GM12878 (cell line): ENCODE results near the gene RCN2. TPM values are rescaled to one million over a fixed set of nuclear protein-coding genes. Genes with fewer than 3 reads are reported as not detected.

Experiments used
- ATAC-seq: fragments of 200-7000 bp; cut with Tn5 transposase; 3 replicates; pipeline ENCODE4 v1.9.1; 2020; ENCODE audit warnings: mild to moderate bottlenecking, moderate library complexity
- BruUV-seq: library from RNA; stranded (reverse); fragments of 400-500 nt; replicated peaks from 2 replicates; lab custom pipeline; 2021; lab: Mats Ljungman, UMichigan
- CTCF ChIA-PET: fragments of 300-600 bp; sonication (Branson Sonifier 250); formaldehyde crosslinking; extraction: SDS; loops from one replicate; lab custom pipeline; 2021; ENCODE audit warnings: inconsistent platforms; lab: Yijun Ruan, JAX
- POLR2A ChIA-PET: fragments of 350-600 bp; formaldehyde crosslinking; extraction: SDS; loops from one replicate; lab custom pipeline; 2021; ENCODE audit warnings: inconsistent platforms; lab: Charles Lee
- RAD21 ChIA-PET: fragments of 300-600 bp; sonication (Branson Sonifier 250); formaldehyde crosslinking; loops from one replicate; lab custom pipeline; 2023; ENCODE audit warnings: antibody characterized with exemption; ENCODE audit not compliant: unreplicated experiment; lab: Charles Lee
- SMC1A ChIA-PET: fragments of 300-600 bp; sonication (Branson Sonifier 250); formaldehyde crosslinking; loops from one replicate; lab custom pipeline; 2023; ENCODE audit not compliant: unreplicated experiment, uncharacterized antibody; lab: Charles Lee
- DNase-seq: peaks from one replicate; pipeline ENCODE4 v3.0.0-alpha.2; 2011; ENCODE audit warnings: low read depth, low spot score
- FAIRE-seq: peaks from 3 replicates; lab custom pipeline; 2011; peaks lifted over from hg19 to GRCh38; lab: Jason Lieb, UNC
- H2AFZ ChIP-seq: 2 replicates; pipeline ENCODE4 v1.6.0; 2011; ENCODE audit warnings: low read depth, low read length, control low read depth; ENCODE audit not compliant: control insufficient read depth
- H3K27ac ChIP-seq: 2 replicates; pipeline ENCODE4 v1.5.1; 2011; ENCODE audit warnings: control low read depth; ENCODE audit not compliant: control insufficient read depth, insufficient read depth
- H3K27me3 ChIP-seq, 2 experiments: replicated peaks in 1 of 2; 2 replicates each; pipeline versions ENCODE4 v1.6.0 to v1.6.1; 2011; ENCODE audit warnings: low read length in 1 of 2; ENCODE audit not compliant: control insufficient read depth in 2 of 2, insufficient read depth in 2 of 2
- H3K36me3 ChIP-seq, 2 experiments: 2 replicates each; pipeline ENCODE4 v1.5.1; 2011; ENCODE audit warnings: low read length in 1 of 2; ENCODE audit not compliant: control insufficient read depth in 2 of 2, insufficient read depth in 2 of 2
- H3K4me1 ChIP-seq: 2 replicates; pipeline ENCODE4 v1.6.1; 2011; ENCODE audit warnings: mild to moderate bottlenecking, low read length, moderate library complexity, mixed read lengths; ENCODE audit not compliant: control insufficient read depth, insufficient read depth
- H3K4me2 ChIP-seq: 2 replicates; pipeline ENCODE4 v1.6.0; 2011; ENCODE audit warnings: control low read depth; ENCODE audit not compliant: control insufficient read depth, insufficient read depth
- H3K4me3 ChIP-seq: fragments of 200-600 bp; sonication (generic); 2 replicates; pipeline ENCODE4 v1.5.1; 2016
- H3K79me2 ChIP-seq: 2 replicates; pipeline ENCODE4 v1.6.0; 2011; ENCODE audit warnings: low read length; ENCODE audit not compliant: control insufficient read depth, insufficient read depth
- H3K9ac ChIP-seq: 2 replicates; pipeline ENCODE4 v1.8.0; 2011; ENCODE audit warnings: low read length, control low read depth, mixed read lengths; ENCODE audit not compliant: control insufficient read depth, insufficient read depth
- H3K9me3 ChIP-seq: replicated peaks from 3 replicates; pipeline ENCODE4 v1.5.1; 2011; ENCODE audit warnings: mild to moderate bottlenecking, low read length; ENCODE audit not compliant: control insufficient read depth, insufficient read depth
- H4K20me1 ChIP-seq: 2 replicates; pipeline ENCODE4 v1.6.0; 2011; ENCODE audit not compliant: control insufficient read depth, insufficient read depth
- BACH1 ChIP-seq: fragments of 450-650 bp; IDR thresholded peaks from 2 replicates; pipeline ENCODE4 v1.6.1; 2017; ENCODE audit warnings: mild to moderate bottlenecking, borderline replicate concordance
- BHLHE40 ChIP-seq, 2 experiments: fragments of 450-650 bp in 1 of 2; IDR thresholded peaks; 2 replicates each; pipeline ENCODE4 v1.6.1; 2011 to 2017; ENCODE audit warnings: low read depth in 2 of 2, borderline replicate concordance in 1 of 2, improper control_type of control experiment in 1 of 2, low read length in 1 of 2, mild to moderate bottlenecking in 1 of 2
- ETV6 ChIP-seq, 2 experiments: fragments of 450-650 bp in 1 of 2; IDR thresholded peaks in 1 of 2; conservative IDR thresholded peaks in 1 of 2; 2 replicates each; pipeline ENCODE4 v1.6.1; 2014; ENCODE audit warnings: antibody characterized with exemption in 1 of 2, borderline replicate concordance in 1 of 2, low read depth in 1 of 2, mild to moderate bottlenecking in 1 of 2, moderate library complexity in 1 of 2
- FOS ChIP-seq: IDR thresholded peaks from 3 replicates; pipeline ENCODE4 v1.6.1; 2011; ENCODE audit warnings: borderline replicate concordance; ENCODE audit not compliant: insufficient read length; ENCODE audit errors: extremely low read depth
- RB1 ChIP-seq: fragments of 450-650 bp; formaldehyde crosslinking; IDR thresholded peaks from 2 replicates; pipeline ENCODE4 v1.6.1; 2017; ENCODE audit warnings: mild to moderate bottlenecking, borderline replicate concordance
- ZNF217 ChIP-seq: fragments of 450-650 bp; IDR thresholded peaks from 2 replicates; pipeline ENCODE4 v1.6.1; 2017; ENCODE audit warnings: antibody characterized with exemption, mild to moderate bottlenecking
- ZNF622 ChIP-seq: fragments of 450-650 bp; IDR thresholded peaks from 2 replicates; pipeline ENCODE4 v1.6.1; 2017; ENCODE audit warnings: mild to moderate bottlenecking, inconsistent platforms
- WGBS: methylation state at CpG from one replicate; pipeline ENCODE4 v1.1.6; 2016; ENCODE audit warnings: low lambda C conversion rate; ENCODE audit not compliant: insufficient replicate concordance, insufficient coverage; ENCODE audit errors: missing lambda C conversion rate; 5-methylcytosine and 5-hydroxymethylcytosine counted together
- in situ Hi-C: fragments of 300-500 bp; cut with MboI; formaldehyde crosslinking; loops from 9 replicates; pipeline ENCODE4 v1.14.3; 2018; ENCODE audit warnings: mixed read lengths
- intact Hi-C: fragments of 100-400 bp; cut with micrococcal nuclease; formaldehyde crosslinking; loops from one replicate; pipeline ENCODE4 v1.14.2; 2022; ENCODE audit not compliant: unreplicated experiment
- polyA plus RNA-seq, 11 experiments: library from polyadenylated mRNA; depleted of rRNA in 4 of 11; unstranded in 6 of 11; stranded (reverse) in 5 of 11; fragments of >200 nt; fragmentation: Nextera tagmentation in 4 of 11; fragmentation: Illumina TruSeq in 1 of 11; extraction: Ambion mirVana in 4 of 11; extraction: Trizol in 1 of 11; gene quantifications; 1 replicate in 1 of 11; 2 replicates in 10 of 11; pipeline versions ENCODE4 v1.2.1 to v1.2.3, GENCODE V29; 2011 to 2016; ENCODE audit warnings: inconsistent platforms in 2 of 11, missing spikeins in 2 of 11, low read depth in 1 of 11
- total RNA-seq, 4 experiments: library from RNA; depleted of rRNA in 3 of 4; stranded (reverse); fragments of >200 nt in 3 of 4; fragmentation: Illumina TruSeq in 1 of 4; extraction: Trizol in 1 of 4; gene quantifications; 2 replicates each; pipeline versions ENCODE4 v1.2.1 to v1.2.3, GENCODE V29; 2013 to 2021
- TF ChIP-seq, protein P1 (sequence below): fragments of 450-650 bp; IDR thresholded peaks from 2 replicates; pipeline ENCODE4 v1.6.1; 2017; ENCODE audit warnings: antibody characterized with exemption, mild to moderate bottlenecking, moderate library complexity
- TF ChIP-seq, protein P2 (sequence below): fragments of 450-650 bp; IDR thresholded peaks from 2 replicates; pipeline ENCODE4 v1.6.1; 2014; ENCODE audit warnings: mild to moderate bottlenecking
- TF ChIP-seq, protein P3 (sequence below): fragments of 450-650 bp; IDR thresholded peaks from 2 replicates; pipeline ENCODE4 v1.6.1; 2017; ENCODE audit warnings: mild to moderate bottlenecking, low read depth, inconsistent platforms; ENCODE audit not compliant: poor library complexity, severe bottlenecking

RCN2 gene
- total and polyA plus RNA-seq, 10 of the 15 experiments (the other 5 are each of a cell fraction or from before 2014, with no cell fraction given), result 4.9 to 41.0 (median 12.9) TPM

DNA sequence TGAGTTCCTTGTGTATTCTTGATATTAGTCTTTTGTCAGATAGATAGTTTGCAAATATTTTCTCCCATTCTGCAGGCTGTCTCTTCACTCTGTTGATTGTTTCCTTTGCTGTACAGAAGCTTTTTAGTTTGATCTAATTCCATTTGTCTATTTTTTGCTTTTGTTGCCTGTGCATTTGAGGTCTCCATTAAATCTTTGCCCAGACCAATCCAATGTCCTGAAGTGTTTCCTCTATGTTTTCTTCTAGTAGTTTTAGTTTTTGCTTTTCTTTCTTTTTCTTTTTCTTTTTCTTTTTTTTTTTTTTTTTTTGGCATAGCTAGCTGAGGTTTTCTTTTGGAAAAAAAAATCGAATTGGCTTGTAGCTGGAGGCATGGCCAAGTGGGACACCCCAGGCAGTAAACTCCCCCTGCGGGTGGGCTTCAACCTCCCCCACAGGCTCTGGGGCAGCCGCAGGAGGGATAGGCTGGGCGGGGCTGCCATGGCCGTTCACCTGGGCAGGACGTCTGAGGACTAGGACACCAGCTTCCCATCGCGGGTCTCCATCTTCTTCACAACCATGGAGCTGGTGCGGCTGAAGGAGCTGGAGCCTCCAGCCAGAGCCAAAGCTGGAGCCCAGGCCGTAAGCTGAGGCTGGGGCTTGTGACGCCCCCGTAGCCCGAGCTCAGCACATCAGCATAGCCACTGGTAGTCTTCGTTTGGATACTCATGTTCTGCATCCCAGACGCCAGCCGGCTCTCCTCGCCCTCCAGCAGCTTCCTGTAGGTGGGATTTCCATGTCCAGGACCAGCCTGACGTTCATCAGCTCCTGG lies 47.2 kb downstream of the RCN2 start:
- intact Hi-C loops, result no loop called here
- SMC1A ChIA-PET, result interaction anchor here (0.6 to 14.1 kb wide), 8 partner anchors 10 to 204 kb away, joined by 3 to 375 read pairs (median 46); partner anchors contain the start of gene PSTPIP1
- H3K79me2 ChIP-seq, result no peaks in the 10 kb centered on the region

More for the DNA sequence above, 47.2 kb downstream of the RCN2 start:
- H3K9ac ChIP-seq, result no peak overlapping the region
- peaks cover 5% of the 10 kb centered on the region for H3K4me1 ChIP-seq
- ChIA-PET POLR2A (interaction anchor here (0.6 to 1.6 kb wide), 9 partner anchors 9 to 595 kb away, joined by 3 to 9 read pairs (median 5); no protein-coding TSS in a partner anchor), CTCF (interaction anchor here (0.9 to 16.6 kb wide), 10 partner anchors 9 to 208 kb away, joined by 3 to 483 read pairs (median 3); no protein-coding TSS in a partner anchor), RAD21 (interaction anchor here (0.6 to 15.6 kb wide), 6 partner anchors 9 to 204 kb away, joined by 3 to 259 read pairs (median 5); no protein-coding TSS in a partner anchor)
- H2AFZ ChIP-seq, result no peak overlapping the region
- no peak for DNase-seq
- no peak overlapping the region for H3K27ac ChIP-seq
- H3K9me3 ChIP-seq, result no peaks in the 10 kb centered on the region; the same call in 2 of the 3 replicates
- ATAC-seq, result no peak
- no peak overlapping the region for H3K4me3 ChIP-seq
- 73% methylated on average over 18 of the region's 18 CpGs for WGBS
- H4K20me1 ChIP-seq, result no peaks in the 10 kb centered on the region
- in situ Hi-C loops, result no loop called here
- no TSS peak for BruUV-seq
- TF ChIP-seq, protein P1, sequence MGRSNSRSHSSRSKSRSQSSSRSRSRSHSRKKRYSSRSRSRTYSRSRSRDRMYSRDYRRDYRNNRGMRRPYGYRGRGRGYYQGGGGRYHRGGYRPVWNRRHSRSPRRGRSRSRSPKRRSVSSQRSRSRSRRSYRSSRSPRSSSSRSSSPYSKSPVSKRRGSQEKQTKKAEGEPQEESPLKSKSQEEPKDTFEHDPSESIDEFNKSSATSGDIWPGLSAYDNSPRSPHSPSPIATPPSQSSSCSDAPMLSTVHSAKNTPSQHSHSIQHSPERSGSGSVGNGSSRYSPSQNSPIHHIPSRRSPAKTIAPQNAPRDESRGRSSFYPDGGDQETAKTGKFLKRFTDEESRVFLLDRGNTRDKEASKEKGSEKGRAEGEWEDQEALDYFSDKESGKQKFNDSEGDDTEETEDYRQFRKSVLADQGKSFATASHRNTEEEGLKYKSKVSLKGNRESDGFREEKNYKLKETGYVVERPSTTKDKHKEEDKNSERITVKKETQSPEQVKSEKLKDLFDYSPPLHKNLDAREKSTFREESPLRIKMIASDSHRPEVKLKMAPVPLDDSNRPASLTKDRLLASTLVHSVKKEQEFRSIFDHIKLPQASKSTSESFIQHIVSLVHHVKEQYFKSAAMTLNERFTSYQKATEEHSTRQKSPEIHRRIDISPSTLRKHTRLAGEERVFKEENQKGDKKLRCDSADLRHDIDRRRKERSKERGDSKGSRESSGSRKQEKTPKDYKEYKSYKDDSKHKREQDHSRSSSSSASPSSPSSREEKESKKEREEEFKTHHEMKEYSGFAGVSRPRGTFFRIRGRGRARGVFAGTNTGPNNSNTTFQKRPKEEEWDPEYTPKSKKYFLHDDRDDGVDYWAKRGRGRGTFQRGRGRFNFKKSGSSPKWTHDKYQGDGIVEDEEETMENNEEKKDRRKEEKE, result no peak
- TF ChIP-seq FOS (no peak), ZNF217 (no peak), RB1 (no peak), BHLHE40 (IDR thresholded peaks at IDR 0.05; ENCODE audit: borderline replicate concordance in 1 of 2, low read depth in 2 of 2, low read length in 1 of 2) (no peak), BACH1 (no peak), ZNF622 (no peak), ETV6 (conservative IDR thresholded peaks at IDR 0.05 in 1 of 2, IDR thresholded peaks at IDR 0.05 in 1 of 2; ENCODE audit: borderline replicate concordance in 1 of 2, low read depth in 1 of 2) (no peak)
- TF ChIP-seq, protein P2, sequence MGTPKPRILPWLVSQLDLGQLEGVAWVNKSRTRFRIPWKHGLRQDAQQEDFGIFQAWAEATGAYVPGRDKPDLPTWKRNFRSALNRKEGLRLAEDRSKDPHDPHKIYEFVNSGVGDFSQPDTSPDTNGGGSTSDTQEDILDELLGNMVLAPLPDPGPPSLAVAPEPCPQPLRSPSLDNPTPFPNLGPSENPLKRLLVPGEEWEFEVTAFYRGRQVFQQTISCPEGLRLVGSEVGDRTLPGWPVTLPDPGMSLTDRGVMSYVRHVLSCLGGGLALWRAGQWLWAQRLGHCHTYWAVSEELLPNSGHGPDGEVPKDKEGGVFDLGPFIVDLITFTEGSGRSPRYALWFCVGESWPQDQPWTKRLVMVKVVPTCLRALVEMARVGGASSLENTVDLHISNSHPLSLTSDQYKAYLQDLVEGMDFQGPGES, result no peak
- TF ChIP-seq, protein P3, sequence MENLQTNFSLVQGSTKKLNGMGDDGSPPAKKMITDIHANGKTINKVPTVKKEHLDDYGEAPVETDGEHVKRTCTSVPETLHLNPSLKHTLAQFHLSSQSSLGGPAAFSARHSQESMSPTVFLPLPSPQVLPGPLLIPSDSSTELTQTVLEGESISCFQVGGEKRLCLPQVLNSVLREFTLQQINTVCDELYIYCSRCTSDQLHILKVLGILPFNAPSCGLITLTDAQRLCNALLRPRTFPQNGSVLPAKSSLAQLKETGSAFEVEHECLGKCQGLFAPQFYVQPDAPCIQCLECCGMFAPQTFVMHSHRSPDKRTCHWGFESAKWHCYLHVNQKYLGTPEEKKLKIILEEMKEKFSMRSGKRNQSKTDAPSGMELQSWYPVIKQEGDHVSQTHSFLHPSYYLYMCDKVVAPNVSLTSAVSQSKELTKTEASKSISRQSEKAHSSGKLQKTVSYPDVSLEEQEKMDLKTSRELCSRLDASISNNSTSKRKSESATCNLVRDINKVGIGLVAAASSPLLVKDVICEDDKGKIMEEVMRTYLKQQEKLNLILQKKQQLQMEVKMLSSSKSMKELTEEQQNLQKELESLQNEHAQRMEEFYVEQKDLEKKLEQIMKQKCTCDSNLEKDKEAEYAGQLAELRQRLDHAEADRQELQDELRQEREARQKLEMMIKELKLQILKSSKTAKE, result no peak
- H3K27me3 ChIP-seq, result no peaks in the 10 kb centered on the region; a peak in 1 of 4 replicates
- no peak overlapping the region for H3K4me2 ChIP-seq
- no peaks in the 10 kb centered on the region for H3K36me3 ChIP-seq
- no peak for FAIRE-seq
